H1 (cell line): ENCODE data around the gene SLC48A1. TPM values are rescaled to one million over a fixed set of nuclear protein-coding genes. Genes with fewer than 3 reads are reported as not detected.

ENCODE experiments used
- CHD7 ChIP-seq: fragments of 300-600 bp; sonication (generic); IDR thresholded peaks from 2 replicates; pipeline ENCODE4 v1.7.1; 2012; ENCODE audit warnings: low read length, moderate library complexity, mild to moderate bottlenecking, inconsistent platforms; ENCODE audit not compliant: insufficient replicate concordance
- polyA plus RNA-seq, 7 experiments: library from polyadenylated mRNA; depleted of rRNA in 3 of 7; stranded (reverse) in 5 of 7; unstranded in 2 of 7; fragments of >200 nt in 5 of 7; fragments of 200-250 nt in 2 of 7; gene quantifications; 1 replicate in 5 of 7; 2 replicates in 1 of 7; 4 replicates in 1 of 7; pipeline versions ENCODE4 v1.2.1 to v1.2.3, GENCODE V29; 2011 to 2013; ENCODE audit warnings: missing spikeins in 2 of 7, mixed read lengths in 2 of 7
- total RNA-seq: library from RNA; stranded (reverse); fragmentation: NEBNext Ultra II Directional; extraction: Animal tissue kit (Norgen Biotek cat#: 25700); gene quantifications from 2 replicates; pipeline ENCODE4 v1.2.1, GENCODE V29; 2021

SLC48A1 gene
- total and polyA plus RNA-seq, 2 of the 8 experiments (the other 6 are each of a cell fraction or from before 2014, with no cell fraction given), result 9.5 to 14.1 TPM

GRCh38 chr12:47772094-47772660 lies 861 bp upstream of the SLC48A1 start (continued):
- TF ChIP-seq CHD7, result no peak
- TF ChIP-seq, all 59 proteins: peak for 3
